ENCODE data around the gene SMIM23.

SMIM23 gene

GRCh38 chr5:171785517-171785916 lies at the start of gene SMIM23:
SMIM23 (plus strand) TSS chr5:171785817; CDS start chr5:171785872, 55 bp downstream.
- no peak for DNase-seq

- DNase-seq: no peak
Measured at GRCh38 chr5:171736976-171737891, 48.4 kb upstream of the SMIM23 start.

GRCh38 chr5:171738501-171738900 lies 47.1 kb upstream of the SMIM23 start:
- DNase-seq: no peak

- no peak for DNase-seq
Measured at GRCh38 chr5:171739271-171739670, 46.3 kb upstream of the SMIM23 start.

GRCh38 chr5:171743436-171744076 lies 42.1 kb upstream of the SMIM23 start:
- DNase-seq: no peak

GRCh38 chr5:171744264-171744663 lies 41.4 kb upstream of the SMIM23 start:
- no peak for DNase-seq

- DNase-seq: no peak
Measured at GRCh38 chr5:171744882-171745281, 40.7 kb upstream of the SMIM23 start.

- no peak for DNase-seq
Measured at GRCh38 chr5:171745602-171746001, 40.0 kb upstream of the SMIM23 start.

- DNase-seq: no peak
Measured at GRCh38 chr5:171747061-171747859, 38.4 kb upstream of the SMIM23 start.

- no peak for DNase-seq
Measured at GRCh38 chr5:171748720-171749119, 36.9 kb upstream of the SMIM23 start.

GRCh38 chr5:171749365-171749764 lies 36.3 kb upstream of the SMIM23 start:
- DNase-seq: no peak

GRCh38 chr5:171750311-171750788 lies 35.3 kb upstream of the SMIM23 start:
- no peak for DNase-seq

GRCh38 chr5:171755354-171755821 lies 30.2 kb upstream of the SMIM23 start:
- no peak for DNase-seq

GRCh38 chr5:171757853-171758535 lies 27.6 kb upstream of the SMIM23 start:
- no peak for DNase-seq

- DNase-seq: no peak
Measured at GRCh38 chr5:171759777-171760176, 25.8 kb upstream of the SMIM23 start.

GRCh38 chr5:171762021-171762608 lies 23.5 kb upstream of the SMIM23 start:
- DNase-seq: no peak

- DNase-seq: no peak
Measured at GRCh38 chr5:171762903-171763302, 22.7 kb upstream of the SMIM23 start.

- no peak for DNase-seq
Measured at GRCh38 chr5:171764265-171764664, 21.4 kb upstream of the SMIM23 start.

GRCh38 chr5:171766875-171767274 lies 18.7 kb upstream of the SMIM23 start:
- no peak for DNase-seq

- no peak for DNase-seq
Measured at GRCh38 chr5:171770153-171770552, 15.5 kb upstream of the SMIM23 start.

- DNase-seq: no peak
Measured at GRCh38 chr5:171771856-171772255, 13.8 kb upstream of the SMIM23 start.

GRCh38 chr5:171773106-171773505 lies 12.5 kb upstream of the SMIM23 start:
- DNase-seq: no peak

All from NCI-H1092 (cell line).